Measurements from ENCODE around the gene ANXA11. TPM values are rescaled to one million over a fixed set of nuclear protein-coding genes. Genes with fewer than 3 reads are reported as not detected.
"Not testable (repeated sequence)": the region's sequence is repeated elsewhere in the genome, so short reads cannot be mapped to it uniquely, and the experiment has no call there.

Gene ANXA11
- total RNA-seq, 1 experiment from 2014 or later = 111 TPM

- DNase-seq (ENCODE audit: low spot score); in situ Hi-C loops (cut with HindIII; ENCODE audit: low sequenced_read_pairs): not testable (repeated sequence)
Observed at GRCh38 chr10:80133687-80134086, 71.7 kb downstream of the ANXA11 start.

DNA sequence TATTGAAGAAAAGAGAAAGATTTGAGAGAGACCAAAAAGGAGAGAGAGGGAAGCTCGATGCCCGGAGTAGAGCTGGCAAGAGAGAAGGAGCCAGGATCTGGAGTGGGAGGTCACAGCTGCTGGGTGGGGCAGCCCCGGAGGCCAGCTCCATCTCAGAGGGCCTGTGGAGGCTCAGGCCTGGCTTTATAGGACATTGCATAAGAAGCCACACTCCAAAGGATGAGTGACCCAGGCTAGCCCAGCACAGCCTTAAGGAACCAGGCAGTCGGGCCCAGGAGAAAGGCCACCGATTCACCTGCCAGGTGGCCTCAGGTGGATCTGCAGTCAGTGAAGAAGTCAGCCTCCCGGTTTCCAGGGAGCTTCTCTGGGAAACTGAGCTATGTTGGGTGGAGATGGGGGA, 72.1 kb downstream of the ANXA11 start:
- in situ Hi-C loops (cut with HindIII; ENCODE audit: low sequenced_read_pairs) = no loop called here

GRCh38 chr10:80132299-80133139, 72.8 kb downstream of the ANXA11 start, which contains the start of gene PLAC9:
TSS of gene PLAC9 (plus strand) at chr10:80132730. CDS start at chr10:80132763, 33 bp downstream.
- in situ Hi-C loops (cut with HindIII; ENCODE audit: low sequenced_read_pairs) = no loop called here
- no peak for DNase-seq (ENCODE audit: low spot score)

More for the DNA sequence above, 72.1 kb downstream of the ANXA11 start:
- DNase-seq (ENCODE audit: low spot score) = no peak

DNA sequence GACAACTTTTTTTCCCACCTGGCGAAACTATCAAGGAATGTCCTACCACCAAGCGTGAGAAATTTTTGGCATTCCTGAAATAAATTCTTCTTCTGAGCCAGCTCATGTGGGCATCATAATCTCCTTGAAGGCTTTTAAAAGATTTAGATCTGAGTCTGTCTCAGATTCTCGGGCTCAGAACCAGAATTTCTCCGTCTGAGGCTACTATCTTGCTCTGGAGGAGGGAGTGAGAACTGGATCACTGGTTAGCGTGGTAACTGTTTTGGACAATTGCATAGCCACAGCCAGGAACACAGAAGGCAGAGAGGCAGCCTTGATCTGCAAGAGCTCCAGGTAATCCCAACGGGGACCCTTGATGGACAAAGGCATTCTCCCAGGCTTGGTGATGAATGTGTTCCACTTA, 73.8 kb downstream of the ANXA11 start:
- DNase-seq (ENCODE audit: low spot score) = no peak
- in situ Hi-C loops (cut with HindIII; ENCODE audit: low sequenced_read_pairs) = no loop called here

- no peak for DNase-seq (ENCODE audit: low spot score)
- in situ Hi-C loops (cut with HindIII; ENCODE audit: low sequenced_read_pairs) = no loop called here
Observed at GRCh38 chr10:80126876-80127275, 78.5 kb downstream of the ANXA11 start.

DNA sequence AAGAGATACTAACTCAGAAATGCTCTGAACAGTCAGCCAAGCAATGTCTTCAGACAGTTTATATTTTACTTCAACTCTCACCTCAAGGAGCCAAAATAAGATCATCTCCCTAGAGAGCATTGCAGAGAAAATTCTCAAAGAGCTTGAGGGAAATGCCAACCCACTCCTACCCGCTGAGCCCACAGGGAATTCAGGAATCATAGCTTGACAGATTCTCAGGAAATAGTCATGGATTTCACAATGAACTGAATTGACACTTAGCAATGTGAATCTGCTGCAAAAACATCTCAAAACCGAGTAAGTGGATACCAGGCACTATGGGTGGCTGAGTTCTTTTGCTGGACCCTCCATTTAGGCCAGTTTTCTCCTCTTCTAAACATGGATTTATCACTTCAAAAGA, 82.6 kb downstream of the ANXA11 start:
- in situ Hi-C loops (cut with HindIII; ENCODE audit: low sequenced_read_pairs) = no loop called here

DNA sequence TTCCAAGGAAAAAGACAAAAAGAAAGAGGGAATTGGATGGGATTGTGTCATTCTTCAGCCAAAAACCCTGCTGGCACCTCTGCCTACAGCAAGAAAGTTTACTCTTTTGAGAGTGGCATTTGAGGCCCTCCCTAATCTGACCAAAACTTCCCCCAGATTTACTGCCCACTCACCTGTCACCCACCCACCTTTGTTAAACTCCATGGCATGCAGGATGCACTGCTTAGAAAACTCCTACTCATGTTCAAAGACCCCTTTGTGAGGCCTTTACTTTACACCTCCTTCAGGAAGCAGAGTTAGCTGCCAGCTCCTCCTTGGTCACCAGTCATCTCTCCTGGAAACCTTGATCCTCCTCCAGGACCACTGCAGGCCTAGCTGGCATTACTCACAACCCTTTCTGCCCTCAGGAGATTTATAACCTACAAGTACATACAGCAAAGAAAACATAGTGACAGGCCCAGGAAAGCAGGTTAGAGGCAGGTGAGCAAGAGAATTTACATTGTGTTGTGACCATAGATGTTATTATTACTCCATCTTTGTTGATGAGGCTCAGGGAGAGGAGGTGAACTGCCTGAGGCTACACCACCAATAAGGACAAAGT, 83.1 kb downstream of the ANXA11 start:
- DNase-seq (ENCODE audit: low spot score) = no peak
- in situ Hi-C loops (cut with HindIII; ENCODE audit: low sequenced_read_pairs) = no loop called here

More for the DNA sequence above, 82.6 kb downstream of the ANXA11 start:
- DNase-seq (ENCODE audit: low spot score) = no peak

DNA sequence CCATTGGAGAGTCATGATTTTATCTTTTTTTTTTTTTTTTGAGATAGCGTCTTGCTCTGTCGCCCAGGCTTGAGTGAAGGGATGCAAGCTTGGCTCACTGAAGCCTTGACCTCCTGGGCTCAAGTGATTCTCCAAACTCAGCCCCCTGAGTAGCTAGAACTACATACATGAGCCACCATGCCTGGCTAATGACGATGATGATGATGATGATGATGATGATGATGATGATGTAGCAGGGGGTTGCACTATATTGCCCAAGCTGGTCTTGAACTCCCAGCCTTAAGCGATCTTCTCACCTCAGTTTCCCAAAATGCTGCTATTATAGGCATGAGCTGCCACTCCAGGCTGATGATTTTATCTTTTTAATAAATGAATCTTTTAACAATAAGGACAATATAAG, 86.7 kb downstream of the ANXA11 start:
- no peak for DNase-seq (ENCODE audit: low spot score)
- in situ Hi-C loops (cut with HindIII; ENCODE audit: low sequenced_read_pairs) = no loop called here

DNA sequence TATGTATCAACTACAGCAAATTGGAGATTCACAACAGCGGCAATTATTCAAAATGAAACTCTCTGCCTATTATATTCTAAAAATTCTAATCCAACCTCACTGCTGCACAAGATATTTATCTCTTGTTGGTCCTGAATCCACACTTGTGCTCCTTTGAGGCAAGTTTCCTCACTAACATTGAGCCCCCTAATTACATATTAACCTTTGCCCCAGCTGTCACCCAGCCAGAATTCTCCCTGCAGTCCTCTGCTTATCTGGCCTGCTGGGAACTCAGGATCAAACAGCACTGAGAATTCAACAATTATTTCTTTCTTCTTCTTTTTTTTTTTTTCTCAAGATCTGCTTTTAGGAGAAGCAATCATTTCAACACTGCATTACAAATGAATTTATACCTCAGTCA, 94.4 kb downstream of the ANXA11 start:
- in situ Hi-C loops (cut with HindIII; ENCODE audit: low sequenced_read_pairs) = no loop called here
- no peak for DNase-seq (ENCODE audit: low spot score)

DNA sequence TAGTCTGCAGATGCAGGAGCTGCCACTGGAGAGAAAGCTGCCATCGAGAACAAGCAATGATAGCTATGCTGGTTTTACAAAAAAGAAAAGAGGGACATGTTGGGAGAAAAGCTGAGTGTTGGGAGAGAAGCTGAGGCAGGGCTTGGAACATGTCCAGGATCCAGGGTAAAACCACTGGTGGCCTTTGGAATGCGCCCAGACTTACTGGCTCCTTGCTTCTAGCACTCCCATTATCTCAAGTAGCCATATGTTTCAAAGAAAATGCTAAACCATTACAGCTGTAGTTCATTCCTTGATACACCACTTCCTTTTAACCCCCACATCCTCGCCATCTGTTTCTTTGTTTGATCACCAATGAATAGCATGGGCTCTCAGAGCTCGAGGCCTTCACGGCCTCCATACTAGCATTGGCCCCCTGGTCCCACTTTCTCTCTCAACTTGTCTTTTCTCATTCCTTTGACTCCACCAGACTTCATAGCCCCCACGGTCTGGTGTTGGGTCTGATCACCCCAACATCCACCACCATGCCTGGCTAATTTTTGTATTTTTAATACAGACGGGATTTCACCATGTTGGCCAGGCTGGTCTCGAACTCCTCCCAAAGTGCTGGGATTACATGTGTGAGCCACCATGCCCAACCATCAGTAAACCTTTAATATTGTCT, 96.6 kb downstream of the ANXA11 start:
- no peak for DNase-seq (ENCODE audit: low spot score)
- in situ Hi-C loops (cut with HindIII; ENCODE audit: low sequenced_read_pairs) = no loop called here

DNA sequence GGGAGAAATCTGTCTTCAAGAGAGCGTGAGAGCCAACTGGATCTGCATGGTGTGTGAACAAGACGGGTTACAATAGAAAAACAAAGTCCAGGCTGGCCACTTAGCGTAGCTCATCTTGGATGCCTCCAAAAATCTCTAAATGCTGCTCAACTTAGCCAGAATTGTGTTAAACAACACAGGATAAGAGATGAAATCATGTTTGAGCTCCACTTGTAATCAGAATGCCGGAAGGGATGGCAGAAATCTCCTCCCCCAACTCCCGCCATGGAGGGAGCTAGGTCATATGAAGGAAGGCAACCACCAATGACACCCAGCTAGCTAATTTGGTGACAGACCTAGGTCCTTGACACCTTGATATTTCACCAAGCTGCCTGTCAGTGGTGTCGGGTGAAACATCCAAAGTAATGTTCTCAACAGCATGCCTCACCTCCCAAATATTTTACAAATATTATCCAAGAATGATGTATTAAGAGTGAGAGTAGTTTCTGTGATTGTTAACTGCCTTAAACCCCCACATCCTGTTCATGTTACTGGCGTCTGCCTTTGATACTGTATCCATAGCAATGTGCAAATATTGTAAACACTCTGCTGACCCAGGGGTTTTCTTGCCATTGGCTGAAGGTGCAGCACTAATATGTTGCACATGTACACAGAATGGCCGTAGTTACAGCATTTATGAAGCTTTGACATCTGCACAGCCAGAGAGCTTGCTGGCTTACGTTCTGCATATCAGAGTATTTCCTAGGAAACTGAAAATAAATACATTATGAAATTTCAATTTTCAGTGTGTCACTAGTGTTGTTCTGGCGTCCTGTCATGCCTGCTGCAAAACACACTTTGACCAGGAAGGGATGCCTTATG, 101.0 kb downstream of the ANXA11 start:
- in situ Hi-C loops (cut with HindIII; ENCODE audit: low sequenced_read_pairs) = no loop called here
- no peak for DNase-seq (ENCODE audit: low spot score)

Other genes with a start within 250 kb of the ANXA11 start
- 14.0 TPM in 2 replicates for gene TMEM254, start 126.9 kb downstream of the ANXA11 start, total RNA-seq (2014; rRNA removed; shearing (Covaris generic))
- gene PLAC9, start 72.8 kb downstream of the ANXA11 start, total RNA-seq (2014; rRNA removed; shearing (Covaris generic)) = 1.7 TPM in 1 of 2 replicates, not detected in the other
- gene MAT1A, start 84.1 kb upstream of the ANXA11 start, total RNA-seq (2014; rRNA removed; shearing (Covaris generic)) = 2.1 and 3.9 TPM in 2 replicates
- not detected in 2 replicates for gene DYDC1, start 151.2 kb upstream of the ANXA11 start, total RNA-seq (2014; rRNA removed; shearing (Covaris generic))
- gene DYDC2, start 151.2 kb upstream of the ANXA11 start, total RNA-seq (2014; rRNA removed; shearing (Covaris generic)) = not detected in 2 replicates
- 61.2 and 65.0 TPM in 2 replicates for gene PRXL2A, start 203.0 kb upstream of the ANXA11 start, total RNA-seq (2014; rRNA removed; shearing (Covaris generic))
- 8.5 and 24.5 TPM in 2 replicates for gene TSPAN14, start 248.8 kb upstream of the ANXA11 start, total RNA-seq (2014; rRNA removed; shearing (Covaris generic))

Measured in G401 (cell line).